LNCaP clone FGC (cell line): ENCODE measurements around the gene TCF25.
A peak's percentile ranks its signal among the peaks of the same experiment; 100 is the strongest.

Experiments
- DNase-seq: peaks from one replicate; pipeline ENCODE4 v3.0.0-alpha.2; 2011; ENCODE audit warnings: low read depth
- H3K4me3 ChIP-seq: 2 replicates; pipeline ENCODE4 v1.5.1; 2011; ENCODE audit warnings: mild to moderate bottlenecking, low read depth, low read length, control low read depth
- CTCF ChIP-seq: IDR thresholded peaks from 2 replicates; pipeline ENCODE4 v1.5.1; 2012; ENCODE audit warnings: mild to moderate bottlenecking; ENCODE audit not compliant: control insufficient read depth, insufficient read depth; ENCODE audit errors: extremely low read depth

Gene TCF25

GRCh38 chr16:89920723-89921122 lies 47.3 kb downstream of the TCF25 start:
- no peak for DNase-seq
- TF ChIP-seq CTCF: no peak
- no peak overlapping the region for H3K4me3 ChIP-seq

- no peak for TF ChIP-seq CTCF
- H3K4me3 ChIP-seq: no peak overlapping the region
- no peak for DNase-seq
Observed at GRCh38 chr16:89921131-89921701, 47.8 kb downstream of the TCF25 start.

- peak overlapping the region; percentile 66 for H3K4me3 ChIP-seq
- no peak for DNase-seq
- no peak for TF ChIP-seq CTCF
Observed at GRCh38 chr16:89921702-89922476, 48.5 kb downstream of the TCF25 start.

GRCh38 chr16:89922477-89922883 lies 49.1 kb downstream of the TCF25 start:
- no peak for DNase-seq
- peak overlapping the region; percentile 66 for H3K4me3 ChIP-seq
- no peak for TF ChIP-seq CTCF

- DNase-seq: no peak
- TF ChIP-seq CTCF: no peak
- H3K4me3 ChIP-seq: peak within 1 kb of the TSS; percentile 66
Observed at GRCh38 chr16:89922884-89923639, 49.7 kb downstream of the TCF25 start, which contains the start of gene TUBB3. Gene TUBB3 (plus strand): TSS chr16:89923342. CDS start chr16:89923402, 60 bp downstream.

GRCh38 chr16:89923640-89924296 lies 50.4 kb downstream of the TCF25 start:
- no peak for DNase-seq
- H3K4me3 ChIP-seq: peak overlapping the region; percentile 66
- TF ChIP-seq CTCF: no peak
